Liver (tissue), 9 donors: ENCODE data around the gene CRABP2. TPM values are rescaled to one million over a fixed set of nuclear protein-coding genes. Genes with fewer than 3 reads are reported as not detected.
A peak's percentile ranks its signal among the peaks of the same experiment; 100 is the strongest.

Experiments used
- DNase-seq: peaks from one replicate; pipeline ENCODE4 v3.0.0-alpha.2; 2017; ENCODE audit warnings: low spot score
- H3K27ac ChIP-seq, 2 donors: one replicate each; pipeline ENCODE4 v1.7.0; 2013; ENCODE audit warnings: inconsistent platforms in 2 of 2, low read length in 2 of 2, control low read depth in 1 of 2, low read depth in 1 of 2, mild to moderate bottlenecking in 1 of 2
- H3K27me3 ChIP-seq, 4 donors: one replicate each; pipeline versions ENCODE4 v1.6.1 to v1.7.0; 2013; ENCODE audit warnings: low read length in 3 of 4, inconsistent platforms in 1 of 4, mild to moderate bottlenecking in 1 of 4, moderate library complexity in 1 of 4; ENCODE audit not compliant: control insufficient read depth in 4 of 4, insufficient read depth in 4 of 4
- H3K36me3 ChIP-seq, 4 donors: one replicate each; pipeline versions ENCODE4 v1.6.1 to v1.7.0; 2013; ENCODE audit warnings: low read length in 3 of 4, mild to moderate bottlenecking in 3 of 4, low read depth in 1 of 4, moderate library complexity in 1 of 4; ENCODE audit not compliant: control insufficient read depth in 4 of 4, insufficient read depth in 3 of 4
- H3K4me1 ChIP-seq, 4 donors: one replicate each; pipeline versions ENCODE4 v1.6.1 to v1.7.0; 2013; ENCODE audit warnings: low read length in 3 of 4, mild to moderate bottlenecking in 3 of 4, moderate library complexity in 1 of 4; ENCODE audit not compliant: control insufficient read depth in 4 of 4, insufficient read depth in 4 of 4
- H3K4me3 ChIP-seq, 3 donors: one replicate each; pipeline versions ENCODE4 v1.6.1 to v1.7.0; 2013; ENCODE audit warnings: low read length in 3 of 3, control low read depth in 1 of 3, low read depth in 1 of 3, mild to moderate bottlenecking in 1 of 3
- H3K9ac ChIP-seq, 2 donors: one replicate each; pipeline ENCODE4 v1.7.0; 2013; ENCODE audit warnings: low read length in 2 of 2, mild to moderate bottlenecking in 2 of 2, moderate library complexity in 2 of 2, control low read depth in 1 of 2, low read depth in 1 of 2
- H3K9me3 ChIP-seq, 4 donors: one replicate each; pipeline versions ENCODE4 v1.6.1 to v1.7.0; 2013; ENCODE audit warnings: low read length in 3 of 4; ENCODE audit not compliant: control insufficient read depth in 4 of 4
- FOXA2 ChIP-seq: IDR thresholded peaks from 2 replicates; pipeline ENCODE4 v1.6.1; 2016; ENCODE audit warnings: antibody characterized with exemption
- GABPA ChIP-seq, 2 donors: IDR thresholded peaks in 1 of 2; conservative IDR thresholded peaks in 1 of 2; 2 replicates each; pipeline ENCODE4 v1.6.1; 2016; ENCODE audit warnings: antibody characterized with exemption in 2 of 2, mild to moderate bottlenecking in 1 of 2, moderate library complexity in 1 of 2
- HNF4A ChIP-seq, 2 donors: conservative IDR thresholded peaks; 2 replicates each; pipeline ENCODE4 v1.6.1; 2016; ENCODE audit warnings: antibody characterized with exemption in 2 of 2, mild to moderate bottlenecking in 2 of 2
- HNF4G ChIP-seq: IDR thresholded peaks from 2 replicates; pipeline ENCODE4 v1.6.1; 2016; ENCODE audit warnings: antibody characterized with exemption
- RXRA ChIP-seq, 2 donors: IDR thresholded peaks; 2 replicates each; pipeline ENCODE4 v1.6.1; 2017 to 2018; ENCODE audit warnings: antibody characterized with exemption in 2 of 2, mild to moderate bottlenecking in 1 of 2
- WGBS: extraction: QIAGEN DNeasy Blood & Tissue Kit; methylation state at CpG from one replicate; pipeline ENCODE4 v1.1.7; 2013; 5-methylcytosine and 5-hydroxymethylcytosine counted together
- polyA plus RNA-seq, 2 donors: library from polyadenylated mRNA; stranded (reverse) in 1 of 2; unstranded in 1 of 2; fragments of 200-250 nt in 1 of 2; fragments of >200 nt in 1 of 2; fragmentation: Nextera tagmentation in 1 of 2; extraction: Ambion mirVana in 1 of 2; gene quantifications; one replicate each; pipeline versions ENCODE4 v1.2.1 to v1.2.3, GENCODE V29; 2013 to 2015
- total RNA-seq, 2 donors: library from RNA; depleted of rRNA; stranded (reverse); fragments of >200 nt; gene quantifications; one replicate each; pipeline ENCODE4 v1.2.3, GENCODE V29; 2014
- TF ChIP-seq, protein P1 (sequence below): IDR thresholded peaks from 2 replicates; pipeline ENCODE4 v1.6.1; 2016; ENCODE audit warnings: antibody characterized with exemption, mild to moderate bottlenecking
- TF ChIP-seq, protein P2 (sequence below): IDR thresholded peaks from 2 replicates; pipeline ENCODE4 v1.6.1; 2016; ENCODE audit warnings: antibody characterized with exemption
- TF ChIP-seq, protein P3 (sequence below): IDR thresholded peaks from 2 replicates; pipeline ENCODE4 v1.6.1; 2016; ENCODE audit warnings: antibody characterized with exemption
- TF ChIP-seq, protein P4 (sequence below): IDR thresholded peaks from 2 replicates; pipeline ENCODE4 v1.6.1; 2016; ENCODE audit warnings: antibody characterized with exemption
- donor health status: healthy.
- donor health status: healthy.
- donor health status: healthy.
- donor health status: healthy.
- donor health status: healthy.

The CRABP2 gene
- total and polyA plus RNA-seq, 4 donors = 0.14 to 0.22 TPM; not detected in 2

DNA sequence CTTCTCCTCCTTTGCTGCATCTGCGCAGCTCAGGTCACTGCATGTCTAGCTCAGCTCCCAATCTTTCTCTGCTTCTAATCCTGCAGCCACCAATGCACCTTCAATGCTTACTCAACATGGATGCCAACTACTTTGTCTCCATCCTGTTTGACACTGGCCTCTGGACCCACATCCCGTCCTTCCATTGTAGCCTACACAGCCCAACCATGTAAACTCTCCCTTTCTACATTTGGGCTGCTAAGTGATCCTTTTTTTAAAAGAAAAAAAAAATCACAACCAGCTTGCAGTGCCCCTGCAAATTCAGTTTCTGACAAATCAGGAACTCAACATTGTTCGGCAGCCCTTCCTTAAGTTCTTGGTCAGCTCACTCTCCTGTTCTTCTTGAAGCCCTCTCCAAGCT is 9.4 kb upstream of the CRABP2 start:
- no peak overlapping the region for H3K4me3 ChIP-seq
- H3K27me3 ChIP-seq = no peaks in the 10 kb centered on the region
- H3K9ac ChIP-seq = no peak overlapping the region
- no peaks in the 10 kb centered on the region for H3K36me3 ChIP-seq
- TF ChIP-seq HNF4A (conservative IDR thresholded peaks at IDR 0.05) = no peak
- TF ChIP-seq, protein P1, sequence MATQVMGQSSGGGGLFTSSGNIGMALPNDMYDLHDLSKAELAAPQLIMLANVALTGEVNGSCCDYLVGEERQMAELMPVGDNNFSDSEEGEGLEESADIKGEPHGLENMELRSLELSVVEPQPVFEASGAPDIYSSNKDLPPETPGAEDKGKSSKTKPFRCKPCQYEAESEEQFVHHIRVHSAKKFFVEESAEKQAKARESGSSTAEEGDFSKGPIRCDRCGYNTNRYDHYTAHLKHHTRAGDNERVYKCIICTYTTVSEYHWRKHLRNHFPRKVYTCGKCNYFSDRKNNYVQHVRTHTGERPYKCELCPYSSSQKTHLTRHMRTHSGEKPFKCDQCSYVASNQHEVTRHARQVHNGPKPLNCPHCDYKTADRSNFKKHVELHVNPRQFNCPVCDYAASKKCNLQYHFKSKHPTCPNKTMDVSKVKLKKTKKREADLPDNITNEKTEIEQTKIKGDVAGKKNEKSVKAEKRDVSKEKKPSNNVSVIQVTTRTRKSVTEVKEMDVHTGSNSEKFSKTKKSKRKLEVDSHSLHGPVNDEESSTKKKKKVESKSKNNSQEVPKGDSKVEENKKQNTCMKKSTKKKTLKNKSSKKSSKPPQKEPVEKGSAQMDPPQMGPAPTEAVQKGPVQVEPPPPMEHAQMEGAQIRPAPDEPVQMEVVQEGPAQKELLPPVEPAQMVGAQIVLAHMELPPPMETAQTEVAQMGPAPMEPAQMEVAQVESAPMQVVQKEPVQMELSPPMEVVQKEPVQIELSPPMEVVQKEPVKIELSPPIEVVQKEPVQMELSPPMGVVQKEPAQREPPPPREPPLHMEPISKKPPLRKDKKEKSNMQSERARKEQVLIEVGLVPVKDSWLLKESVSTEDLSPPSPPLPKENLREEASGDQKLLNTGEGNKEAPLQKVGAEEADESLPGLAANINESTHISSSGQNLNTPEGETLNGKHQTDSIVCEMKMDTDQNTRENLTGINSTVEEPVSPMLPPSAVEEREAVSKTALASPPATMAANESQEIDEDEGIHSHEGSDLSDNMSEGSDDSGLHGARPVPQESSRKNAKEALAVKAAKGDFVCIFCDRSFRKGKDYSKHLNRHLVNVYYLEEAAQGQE = no peak
- no peak for TF ChIP-seq HNF4G
- TF ChIP-seq, protein P2, sequence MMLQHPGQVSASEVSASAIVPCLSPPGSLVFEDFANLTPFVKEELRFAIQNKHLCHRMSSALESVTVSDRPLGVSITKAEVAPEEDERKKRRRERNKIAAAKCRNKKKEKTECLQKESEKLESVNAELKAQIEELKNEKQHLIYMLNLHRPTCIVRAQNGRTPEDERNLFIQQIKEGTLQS = no peak
- TF ChIP-seq GABPA (IDR thresholded peaks at IDR 0.05 in 1 of 2, conservative IDR thresholded peaks at IDR 0.05 in 1 of 2) = no peak
- no peak for DNase-seq
- no peaks in the 10 kb centered on the region for H3K9me3 ChIP-seq
- WGBS = 87% methylated on average over 3 of the region's 3 CpGs
- H3K27ac ChIP-seq = no peak overlapping the region
- H3K4me1 ChIP-seq = no peaks in the 10 kb centered on the region

DNA sequence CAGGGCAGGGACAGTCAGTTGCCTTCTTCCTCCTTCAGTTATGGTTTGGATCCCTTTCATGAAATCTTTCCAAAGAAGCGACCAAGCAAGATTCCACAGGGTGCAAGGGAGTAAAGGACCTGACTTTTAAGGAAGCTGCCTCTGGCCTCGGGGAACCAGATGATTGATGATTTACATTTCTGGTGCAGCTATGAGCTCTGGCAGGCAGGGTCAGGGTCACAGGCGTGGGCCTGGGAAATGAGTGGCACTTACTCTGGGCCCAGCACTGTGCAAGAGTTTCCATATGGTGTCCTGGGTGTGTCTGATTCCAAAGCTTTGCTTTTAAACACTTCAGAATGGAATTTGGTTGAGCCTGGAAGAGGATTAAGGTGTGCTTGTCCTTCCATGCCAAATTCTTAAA is 7.2 kb upstream of the CRABP2 start:
- no peaks in the 10 kb centered on the region for H3K9me3 ChIP-seq
- WGBS = 74% methylated on average over 3 of the region's 3 CpGs

DNA sequence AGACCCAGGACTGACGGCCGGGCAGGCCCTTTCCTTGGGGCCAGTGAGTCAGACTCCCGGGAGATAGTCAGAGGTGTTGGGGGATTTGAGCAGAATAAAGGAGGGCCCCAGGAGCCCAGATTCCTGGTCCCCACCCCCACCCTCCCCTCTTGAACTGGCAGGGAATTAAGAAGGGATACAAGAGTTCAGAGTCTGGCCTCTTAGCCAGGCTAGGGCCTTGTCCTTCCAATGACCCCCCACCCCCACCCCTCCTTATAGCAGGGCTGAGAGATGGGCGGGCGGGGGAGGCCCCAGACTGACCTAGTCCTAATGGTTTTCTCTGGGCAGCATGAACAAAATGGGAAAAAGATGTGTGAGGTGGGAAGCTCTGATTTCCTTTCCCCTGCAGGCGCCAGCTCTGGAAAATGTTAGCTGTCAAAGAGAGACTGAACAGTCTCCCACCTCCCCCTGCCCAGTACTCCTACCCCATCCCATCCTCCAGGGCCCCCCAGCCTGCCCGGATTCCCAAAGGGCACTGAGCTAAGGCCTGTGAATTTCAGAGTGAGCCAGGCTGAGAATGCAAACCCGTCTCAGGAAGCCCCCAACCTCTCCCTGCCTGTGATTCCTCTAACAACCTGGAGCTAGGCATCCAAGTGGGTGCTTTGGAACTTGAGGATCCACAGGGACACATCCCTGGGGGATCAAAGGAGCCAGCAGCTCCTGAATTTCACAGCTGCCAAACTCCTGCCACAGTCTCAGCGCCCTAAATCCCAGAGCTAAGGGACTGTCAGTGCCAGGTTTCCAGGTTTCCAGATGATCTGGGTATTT is 5.8 kb upstream of the CRABP2 start:
- H3K36me3 ChIP-seq = no peaks in the 10 kb centered on the region
- no peak overlapping the region for H3K4me3 ChIP-seq
- no peak overlapping the region for H3K27ac ChIP-seq
- peaks cover 0 to 2% (median 0%) of the 10 kb centered on the region in 4 donors for H3K27me3 ChIP-seq
- DNase-seq = no peak
- no peak overlapping the region for H3K9ac ChIP-seq
- peaks cover under 1 to 5% (median 3%) of the 10 kb centered on the region in 4 donors for H3K4me1 ChIP-seq
- TF ChIP-seq, protein P3, sequence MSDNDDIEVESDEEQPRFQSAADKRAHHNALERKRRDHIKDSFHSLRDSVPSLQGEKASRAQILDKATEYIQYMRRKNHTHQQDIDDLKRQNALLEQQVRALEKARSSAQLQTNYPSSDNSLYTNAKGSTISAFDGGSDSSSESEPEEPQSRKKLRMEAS = no peak
- TF ChIP-seq RXRA (IDR thresholded peaks at IDR 0.05) (peak; percentile 16 to 30), FOXA2 (no peak)
- TF ChIP-seq, protein P4, sequence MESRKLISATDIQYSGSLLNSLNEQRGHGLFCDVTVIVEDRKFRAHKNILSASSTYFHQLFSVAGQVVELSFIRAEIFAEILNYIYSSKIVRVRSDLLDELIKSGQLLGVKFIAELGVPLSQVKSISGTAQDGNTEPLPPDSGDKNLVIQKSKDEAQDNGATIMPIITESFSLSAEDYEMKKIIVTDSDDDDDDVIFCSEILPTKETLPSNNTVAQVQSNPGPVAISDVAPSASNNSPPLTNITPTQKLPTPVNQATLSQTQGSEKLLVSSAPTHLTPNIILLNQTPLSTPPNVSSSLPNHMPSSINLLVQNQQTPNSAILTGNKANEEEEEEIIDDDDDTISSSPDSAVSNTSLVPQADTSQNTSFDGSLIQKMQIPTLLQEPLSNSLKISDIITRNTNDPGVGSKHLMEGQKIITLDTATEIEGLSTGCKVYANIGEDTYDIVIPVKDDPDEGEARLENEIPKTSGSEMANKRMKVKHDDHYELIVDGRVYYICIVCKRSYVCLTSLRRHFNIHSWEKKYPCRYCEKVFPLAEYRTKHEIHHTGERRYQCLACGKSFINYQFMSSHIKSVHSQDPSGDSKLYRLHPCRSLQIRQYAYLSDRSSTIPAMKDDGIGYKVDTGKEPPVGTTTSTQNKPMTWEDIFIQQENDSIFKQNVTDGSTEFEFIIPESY = no peak
- WGBS = 84% methylated on average over 9 of the region's 9 CpGs
- H3K9me3 ChIP-seq = no peaks in the 10 kb centered on the region

More for the DNA sequence above, 7.2 kb upstream of the CRABP2 start:
- Histone ChIP-seq H3K27ac (no peak overlapping the region), H3K4me1 (no peaks in the 10 kb centered on the region), H3K4me3 (no peak overlapping the region), H3K36me3 (no peaks in the 10 kb centered on the region), H3K9ac (no peak overlapping the region), H3K27me3 (no peaks in the 10 kb centered on the region)
- TF ChIP-seq FOXA2 = no peak
- no peak for DNase-seq
